HG02678 (cell line): ENCODE data around the gene GBA3.

Experiments
- ATAC-seq: cut with Tn5 transposase; IDR thresholded peaks from one replicate; pipeline ENCODE4 v1.9.1; 2021; ENCODE audit warnings: mild to moderate bottlenecking, moderate library complexity; ENCODE audit not compliant: unreplicated experiment

GBA3 gene

GRCh38 chr4:22695029-22695428 lies 2.3 kb downstream of the GBA3 start:
- ATAC-seq, result no peak

- ATAC-seq, result no peak
Measured at GRCh38 chr4:22695917-22696316, 3.2 kb downstream of the GBA3 start.

GRCh38 chr4:22703912-22704311 lies 11.2 kb downstream of the GBA3 start:
- no peak for ATAC-seq

- peak; percentile 55 for ATAC-seq
Measured at GRCh38 chr4:22707390-22707789, 14.7 kb downstream of the GBA3 start.

- ATAC-seq, result no peak
Measured at GRCh38 chr4:22708961-22709360, 16.2 kb downstream of the GBA3 start.

- ATAC-seq, result no peak
Measured at GRCh38 chr4:22712105-22712504, 19.4 kb downstream of the GBA3 start.

- ATAC-seq, result no peak
Measured at GRCh38 chr4:22712529-22712928, 19.8 kb downstream of the GBA3 start.

- ATAC-seq, result no peak
Measured at GRCh38 chr4:22713841-22714240, 21.1 kb downstream of the GBA3 start.

- ATAC-seq, result no peak
Measured at GRCh38 chr4:22719218-22719617, 26.5 kb downstream of the GBA3 start.

- no peak for ATAC-seq
Measured at GRCh38 chr4:22720091-22720490, 27.4 kb downstream of the GBA3 start.

- ATAC-seq, result no peak
Measured at GRCh38 chr4:22721204-22721603, 28.5 kb downstream of the GBA3 start.

GRCh38 chr4:22730021-22730420 lies 37.3 kb downstream of the GBA3 start:
- no peak for ATAC-seq

GRCh38 chr4:22733816-22734215 lies 41.1 kb downstream of the GBA3 start:
- ATAC-seq, result no peak

GRCh38 chr4:22736912-22737311 lies 44.2 kb downstream of the GBA3 start:
- no peak for ATAC-seq

GRCh38 chr4:22739968-22740367 lies 47.2 kb downstream of the GBA3 start:
- no peak for ATAC-seq

- no peak for ATAC-seq
Measured at GRCh38 chr4:22741744-22742143, 49.0 kb downstream of the GBA3 start.

- ATAC-seq, result no peak
Measured at GRCh38 chr4:22743290-22743689, 50.6 kb downstream of the GBA3 start.

- no peak for ATAC-seq
Measured at GRCh38 chr4:22744478-22745062, 51.8 kb downstream of the GBA3 start.

- no peak for ATAC-seq
Measured at GRCh38 chr4:22745234-22745633, 52.5 kb downstream of the GBA3 start.

GRCh38 chr4:22754116-22754515 lies 61.4 kb downstream of the GBA3 start:
- ATAC-seq, result no peak

- no peak for ATAC-seq
Measured at GRCh38 chr4:22762548-22762947, 69.8 kb downstream of the GBA3 start.

- ATAC-seq, result no peak
Measured at GRCh38 chr4:22764183-22764582, 71.4 kb downstream of the GBA3 start.

- ATAC-seq, result no peak
Measured at GRCh38 chr4:22766068-22766467, 73.3 kb downstream of the GBA3 start.
